B cell (primary cell): ENCODE measurements around the gene TOP1.

ENCODE experiments used
- EZH2 ChIP-seq: IDR thresholded peaks from 2 replicates; pipeline ENCODE4 v1.6.1; 2012; ENCODE audit warnings: borderline replicate concordance, low read depth, mild to moderate bottlenecking, moderate library complexity, low read length; ENCODE audit not compliant: insufficient read depth, poor library complexity, severe bottlenecking
- TF ChIP-seq, protein P1 (sequence below): fragments of 200-600 bp; IDR thresholded peaks from one replicate; pipeline ENCODE4 v1.8.0; 2022; ENCODE audit warnings: antibody characterized with exemption, mild to moderate bottlenecking

DNA sequence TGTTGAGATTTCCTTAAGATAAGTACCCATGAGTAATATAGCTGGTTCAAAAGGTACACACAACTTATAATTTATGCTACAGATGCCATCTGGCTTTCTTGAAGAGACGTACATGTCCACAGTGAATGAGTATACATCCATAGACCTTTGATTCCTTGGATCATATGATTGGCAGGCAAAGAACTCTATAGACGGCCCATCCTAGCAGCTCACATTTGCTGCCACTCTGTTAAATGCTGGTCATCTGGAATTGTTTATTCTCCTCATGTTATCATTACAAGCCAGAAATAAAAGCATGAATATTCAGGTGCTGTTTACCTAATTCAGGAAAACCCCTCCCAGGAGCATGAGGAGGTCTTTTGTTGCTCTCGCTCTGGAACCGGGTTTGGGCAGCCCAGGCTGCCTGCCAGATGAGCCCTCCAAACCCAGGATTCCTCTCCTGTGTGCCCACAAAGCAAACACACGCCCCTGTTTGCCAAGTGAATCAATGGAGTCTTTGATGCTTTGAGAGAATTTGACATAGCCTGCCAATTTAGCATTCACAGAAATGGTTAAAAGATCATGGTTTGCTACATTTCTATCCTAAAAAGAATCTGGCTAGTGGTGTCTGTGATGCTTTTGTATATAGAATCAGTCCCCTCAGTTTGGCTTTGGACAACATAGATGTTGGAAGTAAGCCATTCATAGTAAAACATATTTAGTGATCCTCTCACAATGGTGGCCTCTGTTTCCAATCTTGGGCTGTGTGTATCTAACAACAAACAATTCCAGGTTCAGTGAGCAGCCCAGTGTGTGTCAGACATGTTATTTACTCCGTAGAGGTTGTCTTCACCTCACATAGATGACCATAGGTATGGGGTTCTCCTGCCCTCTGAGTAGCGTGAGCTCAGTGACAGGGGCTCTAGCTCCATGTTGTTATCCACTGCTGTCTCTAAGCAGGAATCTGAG, 91.3 kb downstream of the TOP1 start:
- TF ChIP-seq, protein P1, sequence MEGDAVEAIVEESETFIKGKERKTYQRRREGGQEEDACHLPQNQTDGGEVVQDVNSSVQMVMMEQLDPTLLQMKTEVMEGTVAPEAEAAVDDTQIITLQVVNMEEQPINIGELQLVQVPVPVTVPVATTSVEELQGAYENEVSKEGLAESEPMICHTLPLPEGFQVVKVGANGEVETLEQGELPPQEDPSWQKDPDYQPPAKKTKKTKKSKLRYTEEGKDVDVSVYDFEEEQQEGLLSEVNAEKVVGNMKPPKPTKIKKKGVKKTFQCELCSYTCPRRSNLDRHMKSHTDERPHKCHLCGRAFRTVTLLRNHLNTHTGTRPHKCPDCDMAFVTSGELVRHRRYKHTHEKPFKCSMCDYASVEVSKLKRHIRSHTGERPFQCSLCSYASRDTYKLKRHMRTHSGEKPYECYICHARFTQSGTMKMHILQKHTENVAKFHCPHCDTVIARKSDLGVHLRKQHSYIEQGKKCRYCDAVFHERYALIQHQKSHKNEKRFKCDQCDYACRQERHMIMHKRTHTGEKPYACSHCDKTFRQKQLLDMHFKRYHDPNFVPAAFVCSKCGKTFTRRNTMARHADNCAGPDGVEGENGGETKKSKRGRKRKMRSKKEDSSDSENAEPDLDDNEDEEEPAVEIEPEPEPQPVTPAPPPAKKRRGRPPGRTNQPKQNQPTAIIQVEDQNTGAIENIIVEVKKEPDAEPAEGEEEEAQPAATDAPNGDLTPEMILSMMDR, result no peak
- TF ChIP-seq EZH2, result no peak
